K562 (cell line): ENCODE data around the gene PPP1R14B. TPM values are rescaled to one million over a fixed set of nuclear protein-coding genes. Genes with fewer than 3 reads are reported as not detected.

Source experiments
- HNRNPK ChIP-seq: fragments of 200-400 bp; formaldehyde crosslinking; IDR thresholded peaks from one replicate; pipeline ENCODE4 v1.6.1; 2018; ENCODE audit warnings: mild to moderate bottlenecking, low read depth, low read length; ENCODE audit not compliant: poor library complexity, severe bottlenecking
- HNRNPL ChIP-seq: fragments of 200-400 bp; formaldehyde crosslinking; IDR thresholded peaks from 2 replicates; pipeline ENCODE4 v1.6.1; 2017; ENCODE audit warnings: low read depth, mild to moderate bottlenecking, low read length
- NR2F6 ChIP-seq: fragments of 450-650 bp; formaldehyde crosslinking; IDR thresholded peaks from 2 replicates; pipeline ENCODE4 v1.4.0; 2020; ENCODE audit warnings: mild to moderate bottlenecking
- POLR2A ChIP-seq: fragments of 450-650 bp; conservative IDR thresholded peaks from 2 replicates; pipeline ENCODE4 v1.6.1; 2016
- POLR2B ChIP-seq: fragments of 450-650 bp; IDR thresholded peaks from 2 replicates; pipeline ENCODE4 v1.6.1; 2018; ENCODE audit warnings: low read depth; ENCODE audit not compliant: partially characterized antibody
- RBM22 ChIP-seq: fragments of 200-400 bp; formaldehyde crosslinking; IDR thresholded peaks from 2 replicates; pipeline ENCODE4 v1.6.1; 2018; ENCODE audit warnings: low read length, low read depth; ENCODE audit not compliant: poor library complexity, severe bottlenecking
- SNRNP70 ChIP-seq: fragments of 200-400 bp; formaldehyde crosslinking; optimal IDR thresholded peaks from 2 replicates; pipeline ENCODE3; 2017; ENCODE audit warnings: low read depth, low read length
- polyA plus RNA-seq, 8 experiments: library from polyadenylated mRNA; depleted of rRNA in 4 of 8; stranded (reverse) in 5 of 8; unstranded in 3 of 8; fragments of >200 nt; fragmentation: Nextera tagmentation in 2 of 8; fragmentation: Illumina TruSeq in 1 of 8; extraction: Ambion mirVana in 2 of 8; extraction: Trizol in 1 of 8; gene quantifications; 2 replicates each; pipeline versions ENCODE4 v1.2.1 to v1.2.3, GENCODE V29; 2011 to 2014; ENCODE audit warnings: inconsistent platforms in 1 of 8, missing spikeins in 1 of 8
- total RNA-seq, 7 experiments: library from RNA; depleted of rRNA in 6 of 7; stranded (reverse); fragments of >200 nt in 6 of 7; fragmentation: Illumina TruSeq in 2 of 7; extraction: Trizol in 2 of 7; gene quantifications; 2 replicates each; pipeline versions ENCODE4 v1.2.1 to v1.2.3, GENCODE V29; 2011 to 2021; ENCODE audit warnings: low replicate concordance in 1 of 7
- TF ChIP-seq, protein P1 (sequence below): fragments of 200-600 bp; sonication (generic); IDR thresholded peaks from one replicate; pipeline ENCODE4 v1.6.1; 2012; ENCODE audit warnings: mild to moderate bottlenecking, low read depth, low read length, inconsistent platforms
- TF ChIP-seq, protein P2 (sequence below): fragments of 450-650 bp; IDR thresholded peaks from 2 replicates; pipeline ENCODE4 v1.7.1; 2018; ENCODE audit warnings: mild to moderate bottlenecking, low read depth; ENCODE audit not compliant: partially characterized antibody

Gene PPP1R14B
- total and polyA plus RNA-seq, 9 of the 15 experiments (the other 6 are each of a cell fraction or from before 2014, with no cell fraction given) = 7.7 to 566 (median 212) TPM

DNA sequence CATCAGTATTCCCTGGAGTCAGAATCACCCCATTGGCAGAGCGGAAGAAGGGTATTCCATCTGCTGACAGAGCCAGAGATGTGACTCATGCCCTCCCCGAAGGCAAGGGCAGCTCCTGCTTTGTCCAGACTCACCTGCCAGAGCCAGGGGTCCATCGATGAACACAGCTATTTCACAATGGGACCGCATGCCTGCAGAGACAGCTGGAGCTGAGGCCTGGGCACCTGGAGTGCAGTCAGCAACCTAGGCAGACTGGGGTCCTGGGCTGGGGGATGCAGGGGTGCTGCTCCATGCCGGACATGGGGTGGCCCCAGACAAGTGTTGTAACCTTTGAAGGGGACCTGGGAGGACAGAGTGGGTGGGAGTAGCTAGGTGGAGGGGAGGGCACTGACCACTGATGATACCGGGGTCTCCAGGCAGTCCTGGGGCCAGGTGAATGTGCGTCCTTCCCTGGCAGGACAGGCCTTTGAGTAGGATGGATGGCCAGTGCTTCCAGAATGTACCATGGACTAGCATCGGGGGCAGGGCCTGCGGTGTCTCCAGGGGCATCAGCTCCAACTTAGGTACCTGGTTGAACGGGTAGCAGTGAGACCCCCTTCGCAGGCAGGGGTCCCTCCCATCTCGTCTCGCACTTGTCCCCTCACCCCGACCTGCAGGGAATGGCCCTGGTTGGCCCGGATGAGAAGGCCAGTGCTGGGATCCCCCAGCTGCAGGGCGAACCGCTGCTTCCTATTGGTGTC is 22.4 kb downstream of the PPP1R14B start (continued):
- TF ChIP-seq, protein P1, sequence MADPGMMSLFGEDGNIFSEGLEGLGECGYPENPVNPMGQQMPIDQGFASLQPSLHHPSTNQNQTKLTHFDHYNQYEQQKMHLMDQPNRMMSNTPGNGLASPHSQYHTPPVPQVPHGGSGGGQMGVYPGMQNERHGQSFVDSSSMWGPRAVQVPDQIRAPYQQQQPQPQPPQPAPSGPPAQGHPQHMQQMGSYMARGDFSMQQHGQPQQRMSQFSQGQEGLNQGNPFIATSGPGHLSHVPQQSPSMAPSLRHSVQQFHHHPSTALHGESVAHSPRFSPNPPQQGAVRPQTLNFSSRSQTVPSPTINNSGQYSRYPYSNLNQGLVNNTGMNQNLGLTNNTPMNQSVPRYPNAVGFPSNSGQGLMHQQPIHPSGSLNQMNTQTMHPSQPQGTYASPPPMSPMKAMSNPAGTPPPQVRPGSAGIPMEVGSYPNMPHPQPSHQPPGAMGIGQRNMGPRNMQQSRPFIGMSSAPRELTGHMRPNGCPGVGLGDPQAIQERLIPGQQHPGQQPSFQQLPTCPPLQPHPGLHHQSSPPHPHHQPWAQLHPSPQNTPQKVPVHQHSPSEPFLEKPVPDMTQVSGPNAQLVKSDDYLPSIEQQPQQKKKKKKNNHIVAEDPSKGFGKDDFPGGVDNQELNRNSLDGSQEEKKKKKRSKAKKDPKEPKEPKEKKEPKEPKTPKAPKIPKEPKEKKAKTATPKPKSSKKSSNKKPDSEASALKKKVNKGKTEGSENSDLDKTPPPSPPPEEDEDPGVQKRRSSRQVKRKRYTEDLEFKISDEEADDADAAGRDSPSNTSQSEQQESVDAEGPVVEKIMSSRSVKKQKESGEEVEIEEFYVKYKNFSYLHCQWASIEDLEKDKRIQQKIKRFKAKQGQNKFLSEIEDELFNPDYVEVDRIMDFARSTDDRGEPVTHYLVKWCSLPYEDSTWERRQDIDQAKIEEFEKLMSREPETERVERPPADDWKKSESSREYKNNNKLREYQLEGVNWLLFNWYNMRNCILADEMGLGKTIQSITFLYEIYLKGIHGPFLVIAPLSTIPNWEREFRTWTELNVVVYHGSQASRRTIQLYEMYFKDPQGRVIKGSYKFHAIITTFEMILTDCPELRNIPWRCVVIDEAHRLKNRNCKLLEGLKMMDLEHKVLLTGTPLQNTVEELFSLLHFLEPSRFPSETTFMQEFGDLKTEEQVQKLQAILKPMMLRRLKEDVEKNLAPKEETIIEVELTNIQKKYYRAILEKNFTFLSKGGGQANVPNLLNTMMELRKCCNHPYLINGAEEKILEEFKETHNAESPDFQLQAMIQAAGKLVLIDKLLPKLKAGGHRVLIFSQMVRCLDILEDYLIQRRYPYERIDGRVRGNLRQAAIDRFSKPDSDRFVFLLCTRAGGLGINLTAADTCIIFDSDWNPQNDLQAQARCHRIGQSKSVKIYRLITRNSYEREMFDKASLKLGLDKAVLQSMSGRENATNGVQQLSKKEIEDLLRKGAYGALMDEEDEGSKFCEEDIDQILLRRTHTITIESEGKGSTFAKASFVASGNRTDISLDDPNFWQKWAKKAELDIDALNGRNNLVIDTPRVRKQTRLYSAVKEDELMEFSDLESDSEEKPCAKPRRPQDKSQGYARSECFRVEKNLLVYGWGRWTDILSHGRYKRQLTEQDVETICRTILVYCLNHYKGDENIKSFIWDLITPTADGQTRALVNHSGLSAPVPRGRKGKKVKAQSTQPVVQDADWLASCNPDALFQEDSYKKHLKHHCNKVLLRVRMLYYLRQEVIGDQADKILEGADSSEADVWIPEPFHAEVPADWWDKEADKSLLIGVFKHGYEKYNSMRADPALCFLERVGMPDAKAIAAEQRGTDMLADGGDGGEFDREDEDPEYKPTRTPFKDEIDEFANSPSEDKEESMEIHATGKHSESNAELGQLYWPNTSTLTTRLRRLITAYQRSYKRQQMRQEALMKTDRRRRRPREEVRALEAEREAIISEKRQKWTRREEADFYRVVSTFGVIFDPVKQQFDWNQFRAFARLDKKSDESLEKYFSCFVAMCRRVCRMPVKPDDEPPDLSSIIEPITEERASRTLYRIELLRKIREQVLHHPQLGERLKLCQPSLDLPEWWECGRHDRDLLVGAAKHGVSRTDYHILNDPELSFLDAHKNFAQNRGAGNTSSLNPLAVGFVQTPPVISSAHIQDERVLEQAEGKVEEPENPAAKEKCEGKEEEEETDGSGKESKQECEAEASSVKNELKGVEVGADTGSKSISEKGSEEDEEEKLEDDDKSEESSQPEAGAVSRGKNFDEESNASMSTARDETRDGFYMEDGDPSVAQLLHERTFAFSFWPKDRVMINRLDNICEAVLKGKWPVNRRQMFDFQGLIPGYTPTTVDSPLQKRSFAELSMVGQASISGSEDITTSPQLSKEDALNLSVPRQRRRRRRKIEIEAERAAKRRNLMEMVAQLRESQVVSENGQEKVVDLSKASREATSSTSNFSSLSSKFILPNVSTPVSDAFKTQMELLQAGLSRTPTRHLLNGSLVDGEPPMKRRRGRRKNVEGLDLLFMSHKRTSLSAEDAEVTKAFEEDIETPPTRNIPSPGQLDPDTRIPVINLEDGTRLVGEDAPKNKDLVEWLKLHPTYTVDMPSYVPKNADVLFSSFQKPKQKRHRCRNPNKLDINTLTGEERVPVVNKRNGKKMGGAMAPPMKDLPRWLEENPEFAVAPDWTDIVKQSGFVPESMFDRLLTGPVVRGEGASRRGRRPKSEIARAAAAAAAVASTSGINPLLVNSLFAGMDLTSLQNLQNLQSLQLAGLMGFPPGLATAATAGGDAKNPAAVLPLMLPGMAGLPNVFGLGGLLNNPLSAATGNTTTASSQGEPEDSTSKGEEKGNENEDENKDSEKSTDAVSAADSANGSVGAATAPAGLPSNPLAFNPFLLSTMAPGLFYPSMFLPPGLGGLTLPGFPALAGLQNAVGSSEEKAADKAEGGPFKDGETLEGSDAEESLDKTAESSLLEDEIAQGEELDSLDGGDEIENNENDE = peak; percentile 13
- TF ChIP-seq RBM22 (peak; percentile 56), POLR2B (peak; percentile 70), SNRNP70 (no peak), POLR2A (peak; percentile 72), HNRNPK (no peak), NR2F6 (CRISPR knock-in tag) (no peak), HNRNPL (no peak)
- TF ChIP-seq, protein P2, sequence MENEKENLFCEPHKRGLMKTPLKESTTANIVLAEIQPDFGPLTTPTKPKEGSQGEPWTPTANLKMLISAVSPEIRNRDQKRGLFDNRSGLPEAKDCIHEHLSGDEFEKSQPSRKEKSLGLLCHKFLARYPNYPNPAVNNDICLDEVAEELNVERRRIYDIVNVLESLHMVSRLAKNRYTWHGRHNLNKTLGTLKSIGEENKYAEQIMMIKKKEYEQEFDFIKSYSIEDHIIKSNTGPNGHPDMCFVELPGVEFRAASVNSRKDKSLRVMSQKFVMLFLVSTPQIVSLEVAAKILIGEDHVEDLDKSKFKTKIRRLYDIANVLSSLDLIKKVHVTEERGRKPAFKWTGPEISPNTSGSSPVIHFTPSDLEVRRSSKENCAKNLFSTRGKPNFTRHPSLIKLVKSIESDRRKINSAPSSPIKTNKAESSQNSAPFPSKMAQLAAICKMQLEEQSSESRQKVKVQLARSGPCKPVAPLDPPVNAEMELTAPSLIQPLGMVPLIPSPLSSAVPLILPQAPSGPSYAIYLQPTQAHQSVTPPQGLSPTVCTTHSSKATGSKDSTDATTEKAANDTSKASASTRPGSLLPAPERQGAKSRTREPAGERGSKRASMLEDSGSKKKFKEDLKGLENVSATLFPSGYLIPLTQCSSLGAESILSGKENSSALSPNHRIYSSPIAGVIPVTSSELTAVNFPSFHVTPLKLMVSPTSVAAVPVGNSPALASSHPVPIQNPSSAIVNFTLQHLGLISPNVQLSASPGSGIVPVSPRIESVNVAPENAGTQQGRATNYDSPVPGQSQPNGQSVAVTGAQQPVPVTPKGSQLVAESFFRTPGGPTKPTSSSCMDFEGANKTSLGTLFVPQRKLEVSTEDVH = peak; percentile 31
